HG03039 (cell line): ENCODE data around the gene DGKB.

Experiments
- ATAC-seq: cut with Tn5 transposase; IDR thresholded peaks from one replicate; pipeline ENCODE4 v1.9.1; 2021; ENCODE audit warnings: mild to moderate bottlenecking, moderate library complexity; ENCODE audit not compliant: unreplicated experiment

Gene DGKB

DNA sequence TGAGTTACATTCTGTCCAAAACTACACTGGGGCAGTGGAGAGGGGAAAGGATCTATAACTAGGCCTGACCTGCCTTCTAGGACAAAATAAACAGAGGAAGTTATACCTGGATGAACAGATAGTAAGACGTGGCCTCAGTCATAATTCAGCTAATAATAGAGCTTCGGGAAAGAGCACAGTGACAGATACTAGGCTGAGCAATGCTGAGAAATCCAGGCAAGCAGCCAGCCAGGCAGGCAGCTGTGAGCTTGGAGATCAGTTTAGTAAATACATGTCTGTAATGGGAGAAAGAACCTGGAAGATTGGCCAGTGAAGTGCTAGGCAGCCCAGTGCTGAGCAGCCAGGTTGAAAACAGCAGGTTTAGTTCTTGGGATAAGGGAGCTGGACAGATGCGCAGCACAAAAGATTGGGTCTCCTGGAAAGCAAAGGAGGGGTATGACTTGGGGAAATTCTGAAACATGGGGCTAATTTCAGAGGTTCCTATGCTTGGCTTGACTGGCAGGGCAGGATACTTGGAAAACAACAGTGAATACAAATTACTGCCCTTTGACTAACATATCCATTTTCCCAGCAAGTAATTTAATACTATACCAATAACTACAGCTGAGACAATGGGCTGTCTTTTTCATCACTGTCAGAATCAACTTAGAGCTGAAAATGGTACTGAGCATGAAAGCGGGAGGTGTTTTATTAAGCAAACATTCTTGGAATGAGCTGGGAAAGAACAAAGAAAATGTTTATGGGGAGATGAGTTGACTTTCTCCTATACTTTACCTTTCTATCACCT lies 140.8 kb downstream of the DGKB start:
- ATAC-seq, result no peak

GRCh38 chr7:14760730-14761478 lies 141.6 kb downstream of the DGKB start:
- ATAC-seq, result no peak

- ATAC-seq, result no peak
Observed at GRCh38 chr7:14759785-14760184, 142.8 kb downstream of the DGKB start.

DNA sequence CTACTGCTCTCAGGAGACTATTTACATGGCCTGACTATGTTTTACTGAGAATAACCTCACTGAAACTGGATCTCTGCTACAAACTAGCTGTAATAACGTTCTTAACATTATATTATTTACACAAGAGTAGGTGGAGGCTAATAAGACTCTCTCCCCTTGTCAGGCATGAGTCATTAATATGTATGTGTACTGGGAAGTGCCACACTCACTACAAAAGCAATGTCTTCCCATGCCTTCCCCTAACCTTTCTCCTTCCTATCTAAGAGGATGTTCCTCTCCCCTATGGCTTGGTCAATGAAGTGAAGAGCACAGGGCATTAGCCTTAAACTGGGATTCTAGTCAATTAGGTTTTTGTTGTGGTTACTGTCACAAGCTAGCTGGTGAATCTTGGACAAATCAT lies 147.9 kb downstream of the DGKB start:
- ATAC-seq, result no peak

DNA sequence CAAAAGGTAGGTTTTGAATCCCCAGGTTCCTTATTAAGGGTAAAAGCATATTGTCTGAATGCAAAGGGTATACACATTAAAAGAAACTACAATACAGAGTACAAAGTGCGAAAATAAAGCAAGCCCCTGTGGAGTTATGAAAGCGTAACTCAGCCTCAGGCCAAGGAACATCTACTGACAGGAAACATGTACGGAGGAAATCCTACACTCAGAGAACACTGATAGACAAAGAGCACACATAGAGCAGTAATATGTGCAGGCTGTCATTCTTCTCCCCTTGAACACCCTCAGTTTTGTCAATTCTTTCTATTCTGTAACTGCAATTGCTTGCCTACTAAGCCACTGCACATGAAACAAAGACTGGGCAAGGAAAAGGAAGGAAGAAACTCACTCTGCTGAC lies 150.2 kb downstream of the DGKB start:
- no peak for ATAC-seq

GRCh38 chr7:14751461-14751860 lies 151.1 kb downstream of the DGKB start:
- ATAC-seq, result no peak

GRCh38 chr7:14748461-14748860 lies 154.1 kb downstream of the DGKB start:
- ATAC-seq, result no peak

DNA sequence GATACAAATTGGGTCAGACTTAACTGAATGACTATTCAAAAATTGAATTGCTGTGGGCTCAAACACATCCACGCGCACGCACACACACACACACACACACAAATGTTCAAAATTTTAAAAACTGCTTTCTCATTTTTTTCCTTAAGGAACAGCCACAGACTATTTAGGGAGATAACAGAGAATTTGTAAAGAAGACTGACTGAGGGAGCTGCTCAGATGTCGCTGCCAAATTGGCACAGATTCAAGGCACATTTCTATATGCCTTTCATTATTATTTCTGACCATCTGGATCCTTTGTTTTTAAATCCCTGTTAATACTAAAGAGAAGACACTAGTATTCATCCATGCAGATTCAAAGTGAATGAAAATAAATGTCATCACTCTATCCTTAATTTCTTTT lies 154.8 kb downstream of the DGKB start:
- ATAC-seq, result no peak

DNA sequence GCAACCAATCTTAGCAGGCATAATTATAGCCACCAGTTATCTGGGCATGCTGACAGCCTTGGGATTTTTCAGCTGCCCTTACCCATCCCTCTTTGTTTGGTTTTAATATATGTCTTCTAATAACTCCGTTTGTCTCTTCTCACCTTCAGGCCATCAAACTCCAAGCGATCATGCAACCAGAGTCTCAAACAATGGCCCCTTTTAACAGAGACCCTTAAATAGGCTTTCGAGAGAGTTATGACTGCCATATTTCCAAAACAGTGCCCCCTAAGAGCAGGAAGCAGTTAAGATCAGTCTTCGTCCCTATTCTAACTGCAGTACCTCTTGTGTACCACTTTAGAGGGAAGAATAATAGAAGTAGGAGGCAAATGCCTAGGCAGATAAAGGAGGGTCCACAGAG lies 157.5 kb downstream of the DGKB start:
- no peak for ATAC-seq

DNA sequence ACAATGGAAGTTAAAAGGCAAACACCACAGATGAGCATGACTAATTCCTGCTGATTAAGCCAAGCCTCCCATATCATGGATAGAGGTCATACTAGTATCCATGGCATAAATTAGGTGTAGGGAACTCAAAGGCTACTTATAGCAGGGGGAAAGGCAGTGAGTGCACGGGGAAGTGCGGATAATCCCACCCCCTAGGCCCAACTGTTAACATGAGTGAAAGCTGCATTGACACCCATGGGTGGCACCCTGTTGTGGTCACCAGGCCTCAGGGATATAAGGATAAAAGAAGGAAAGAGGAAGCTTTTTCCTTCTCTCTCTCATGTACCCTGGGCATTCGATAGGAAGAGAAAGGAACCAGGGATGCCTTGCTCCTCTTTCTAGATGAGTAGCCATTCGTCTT lies 161.9 kb downstream of the DGKB start:
- no peak for ATAC-seq

DNA sequence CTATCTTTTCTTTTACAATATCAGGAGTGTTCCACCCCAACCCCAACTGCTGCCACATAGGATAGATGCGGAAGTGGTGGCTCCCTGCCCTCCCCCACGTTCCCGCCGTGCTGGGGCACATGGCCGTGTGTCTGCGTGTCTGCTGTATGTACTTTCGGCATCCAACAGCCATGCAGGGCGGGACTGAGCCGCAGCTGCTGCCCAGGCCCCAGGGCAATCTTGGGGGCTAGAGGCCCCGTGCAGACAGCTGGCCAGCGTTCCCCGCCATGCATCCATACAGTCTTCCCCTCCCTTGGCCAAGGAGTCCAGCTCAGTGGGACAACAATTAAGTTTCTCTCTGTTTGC lies 162.7 kb downstream of the DGKB start:
- no peak for ATAC-seq

DNA sequence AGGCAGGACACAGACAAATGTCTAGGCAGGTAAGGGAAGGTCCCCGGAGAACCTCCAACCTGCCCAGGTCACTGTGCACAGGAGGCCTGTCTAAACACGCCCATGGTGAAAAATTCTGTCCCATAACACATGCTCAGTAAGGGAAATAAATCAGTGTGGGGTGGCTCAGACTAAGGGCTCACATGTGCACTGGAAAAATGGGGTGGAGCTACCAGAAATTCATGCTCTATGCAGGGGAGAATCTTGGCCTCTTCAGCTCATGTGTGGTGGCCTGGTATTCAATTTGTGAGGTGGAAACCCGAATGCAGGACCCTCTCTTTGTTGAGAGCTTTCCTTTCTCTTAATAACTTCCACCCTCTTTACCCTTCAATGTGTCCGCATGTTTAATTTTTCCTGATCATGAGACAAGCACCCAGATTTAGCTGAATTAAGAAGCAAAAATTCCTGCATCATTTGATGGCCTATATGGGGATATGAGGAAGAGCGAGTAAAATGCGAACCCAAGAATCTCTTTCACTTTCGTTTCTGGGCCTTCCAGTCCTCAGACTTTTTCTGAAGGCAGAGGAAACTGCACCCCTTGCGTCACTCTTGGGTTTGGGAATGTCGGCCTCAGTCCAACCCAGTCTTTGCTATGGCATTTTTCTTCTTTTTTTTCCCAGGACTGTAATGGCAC lies 163.2 kb downstream of the DGKB start:
- no peak for ATAC-seq

DNA sequence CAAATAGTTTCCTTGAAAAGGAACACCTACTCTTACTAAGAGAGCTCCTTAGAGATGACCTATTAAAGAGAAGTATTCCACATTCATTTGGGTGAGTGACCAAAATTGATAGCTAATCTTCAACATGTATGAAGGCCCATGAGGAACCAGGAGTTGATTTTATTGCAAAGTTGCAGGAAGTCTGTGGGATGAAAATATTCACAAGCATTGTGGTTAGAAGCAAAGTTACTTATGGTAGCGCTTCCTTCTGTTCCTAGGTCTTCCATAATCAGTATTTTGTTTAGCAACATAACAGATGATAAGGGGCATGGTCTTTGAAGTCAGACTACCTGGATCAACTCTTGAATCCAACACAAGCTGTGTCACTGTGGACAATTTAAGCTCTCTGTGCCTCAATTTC lies 164.5 kb downstream of the DGKB start:
- no peak for ATAC-seq

- ATAC-seq, result no peak
Observed at GRCh38 chr7:14734839-14735321, 167.7 kb downstream of the DGKB start.

GRCh38 chr7:14720785-14721184 lies 181.8 kb downstream of the DGKB start:
- ATAC-seq, result no peak

DNA sequence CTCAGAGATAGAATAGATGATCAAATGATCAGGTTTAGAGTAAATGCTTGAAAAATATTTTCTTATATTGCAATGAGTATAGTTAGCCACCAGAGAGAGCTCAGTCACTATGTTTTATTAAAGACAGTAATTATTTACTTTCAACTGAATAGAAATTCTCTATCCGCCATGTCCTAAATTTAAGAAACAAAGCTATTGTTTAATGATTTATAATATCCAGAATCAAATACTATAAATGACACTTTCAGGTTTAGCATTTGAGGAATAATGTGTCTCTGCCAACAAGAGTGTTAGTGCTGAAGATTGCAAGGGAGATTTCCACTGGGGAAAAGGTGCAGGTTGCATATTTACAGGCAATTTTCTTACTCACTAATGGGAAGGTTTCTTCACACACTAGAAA lies 184.7 kb downstream of the DGKB start:
- ATAC-seq, result no peak

DNA sequence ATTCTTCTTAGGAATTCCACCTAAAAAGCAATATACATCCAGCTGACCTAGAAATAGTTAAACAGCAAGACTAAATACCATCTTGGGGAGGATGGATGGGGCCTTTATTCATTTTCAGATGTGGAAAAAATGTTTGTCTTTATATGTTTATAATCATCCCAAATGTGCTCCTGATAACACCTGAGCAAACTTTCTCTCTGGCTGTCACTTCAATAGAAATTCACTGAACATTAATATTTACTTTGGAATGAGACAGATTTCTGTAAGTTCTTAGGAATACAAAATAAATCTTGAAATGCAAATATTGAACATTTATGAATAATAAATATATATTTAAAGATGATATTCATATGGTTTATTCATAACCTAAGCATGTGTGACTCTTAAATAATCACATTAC lies 185.4 kb downstream of the DGKB start:
- no peak for ATAC-seq

GRCh38 chr7:14714161-14714728 lies 188.3 kb downstream of the DGKB start:
- peak; percentile 99 for ATAC-seq

DNA sequence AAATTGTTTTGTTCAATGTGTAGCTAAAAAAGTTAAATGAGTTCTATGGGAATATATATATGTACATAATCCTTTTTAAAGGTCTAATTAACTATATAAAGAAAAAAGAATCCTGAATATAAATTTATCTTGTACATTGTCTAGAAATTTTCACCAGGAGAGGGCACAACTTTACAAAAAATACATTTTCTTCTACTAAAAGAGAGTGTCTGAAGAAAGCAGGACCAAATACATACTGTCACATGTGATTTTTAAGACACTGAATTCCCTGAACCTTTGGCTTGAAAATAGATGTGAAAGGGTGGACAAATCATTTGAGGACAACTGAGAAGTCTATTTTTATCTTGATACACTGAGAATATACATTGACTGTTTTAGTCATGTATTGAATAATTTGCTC lies 204.3 kb downstream of the DGKB start:
- no peak for ATAC-seq

DNA sequence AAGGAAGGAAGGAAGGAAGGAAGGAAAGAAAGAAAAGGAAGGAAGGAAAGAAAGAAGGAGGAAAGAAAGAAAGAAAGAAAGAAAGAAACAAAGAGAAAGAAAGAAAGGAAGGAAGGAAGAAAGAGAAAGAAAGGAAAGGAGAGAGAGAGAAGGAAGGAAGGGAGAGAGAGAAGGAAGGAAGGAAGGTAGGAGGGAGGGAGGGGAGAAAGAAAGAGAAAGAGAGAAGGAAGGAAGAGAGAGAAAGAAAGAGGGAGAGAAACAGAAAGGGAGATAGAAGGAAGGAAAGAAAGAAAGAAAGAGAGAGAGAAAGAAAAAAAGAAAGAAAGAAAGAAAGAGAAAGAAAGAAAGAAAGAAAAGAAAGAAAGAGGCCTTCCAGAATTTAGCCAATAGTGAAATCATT lies 204.9 kb downstream of the DGKB start:
- ATAC-seq, result no peak

- peak; percentile 42 for ATAC-seq
Observed at GRCh38 chr7:14691597-14692203, 210.9 kb downstream of the DGKB start.
